ENCODE data around the gene AEBP2.

The AEBP2 gene

GRCh38 chr12:19454837-19455236 lies 15.5 kb downstream of the AEBP2 start:
- Histone ChIP-seq H3K4me1 (ENCODE audit: low read depth, poor library complexity, severe bottlenecking) (no peaks in the 10 kb centered on the region), H3K4me2 (no peak overlapping the region), H3K4me3 (IDR thresholded peaks at IDR 0.05; ENCODE audit: insufficient read depth, low read depth, low read length) (no peak overlapping the region), H3K36me3 (ENCODE audit: insufficient read depth) (no peaks in the 10 kb centered on the region), H2AFZ (ENCODE audit: low read depth) (no peak overlapping the region), H3K9ac (no peak overlapping the region), H4K20me1 (ENCODE audit: insufficient read depth) (0 out of 2 replicates have a peak, but pooled peaks cover 5% of the 10 kb centered on the region), H3K79me2 (ENCODE audit: insufficient read depth, low read depth) (peaks cover 90% of the 10 kb centered on the region), H3K27me3 (ENCODE audit: insufficient read depth, low read depth) (no peaks in the 10 kb centered on the region), H3K27ac (no peak overlapping the region)
- no peak for TF ChIP-seq CTCF (conservative IDR thresholded peaks at IDR 0.05; ENCODE audit: low read depth, low read length)

GRCh38 chr12:19456176-19456575 lies 16.9 kb downstream of the AEBP2 start:
- Histone ChIP-seq H2AFZ (ENCODE audit: low read depth) (no peak overlapping the region), H3K4me3 (IDR thresholded peaks at IDR 0.05; ENCODE audit: insufficient read depth, low read depth, low read length) (no peak overlapping the region), H4K20me1 (ENCODE audit: insufficient read depth) (peaks cover 7% of the 10 kb centered on the region; the same call in 1 of the 2 replicates), H3K36me3 (ENCODE audit: insufficient read depth) (no peaks in the 10 kb centered on the region), H3K4me2 (no peak overlapping the region), H3K27ac (no peak overlapping the region), H3K9ac (no peak overlapping the region), H3K4me1 (ENCODE audit: low read depth, poor library complexity, severe bottlenecking) (no peaks in the 10 kb centered on the region), H3K27me3 (ENCODE audit: insufficient read depth, low read depth) (no peaks in the 10 kb centered on the region), H3K79me2 (ENCODE audit: insufficient read depth, low read depth) (peaks cover 90% of the 10 kb centered on the region)
- TF ChIP-seq CTCF (conservative IDR thresholded peaks at IDR 0.05; ENCODE audit: low read depth, low read length): no peak

- Histone ChIP-seq H3K4me3 (IDR thresholded peaks at IDR 0.05; ENCODE audit: insufficient read depth, low read depth, low read length) (no peak overlapping the region), H3K79me2 (ENCODE audit: insufficient read depth, low read depth) (peaks cover 88% of the 10 kb centered on the region), H2AFZ (ENCODE audit: low read depth) (no peak overlapping the region), H3K27ac (no peak overlapping the region), H3K9ac (no peak overlapping the region), H3K36me3 (ENCODE audit: insufficient read depth) (no peaks in the 10 kb centered on the region), H3K27me3 (ENCODE audit: insufficient read depth, low read depth) (no peaks in the 10 kb centered on the region), H4K20me1 (ENCODE audit: insufficient read depth) (peaks cover 14% of the 10 kb centered on the region; the same call in 1 of the 2 replicates), H3K4me1 (ENCODE audit: low read depth, poor library complexity, severe bottlenecking) (no peaks in the 10 kb centered on the region), H3K4me2 (no peak overlapping the region)
- TF ChIP-seq CTCF (conservative IDR thresholded peaks at IDR 0.05; ENCODE audit: low read depth, low read length): no peak
Observed at GRCh38 chr12:19457561-19457960, 18.3 kb downstream of the AEBP2 start.

GRCh38 chr12:19458733-19459132 lies 19.4 kb downstream of the AEBP2 start:
- Histone ChIP-seq H4K20me1 (ENCODE audit: insufficient read depth) (peaks cover 16% of the 10 kb centered on the region; the same call in 1 of the 2 replicates), H3K4me2 (no peak overlapping the region), H3K27ac (no peak overlapping the region), H3K27me3 (ENCODE audit: insufficient read depth, low read depth) (no peaks in the 10 kb centered on the region), H3K36me3 (ENCODE audit: insufficient read depth) (no peaks in the 10 kb centered on the region), H3K9ac (no peak overlapping the region), H3K4me1 (ENCODE audit: low read depth, poor library complexity, severe bottlenecking) (no peaks in the 10 kb centered on the region), H3K79me2 (ENCODE audit: insufficient read depth, low read depth) (peaks cover 84% of the 10 kb centered on the region), H2AFZ (ENCODE audit: low read depth) (no peak overlapping the region), H3K4me3 (IDR thresholded peaks at IDR 0.05; ENCODE audit: insufficient read depth, low read depth, low read length) (no peak overlapping the region)
- no peak for TF ChIP-seq CTCF (conservative IDR thresholded peaks at IDR 0.05; ENCODE audit: low read depth, low read length)
